Astrocyte (in vitro differentiated cells and primary cell): ENCODE results near the gene MATR3.

Experiments used
- EZH2 ChIP-seq: IDR thresholded peaks from 2 replicates; pipeline ENCODE4 v1.6.1; 2012; ENCODE audit warnings: mild to moderate bottlenecking, low read length, inconsistent platforms; ENCODE audit not compliant: insufficient read depth
- TF ChIP-seq, protein P1 (sequence below): IDR thresholded peaks from 2 replicates; pipeline ENCODE4 v1.5.1; 2011; ENCODE audit warnings: low read depth, mild to moderate bottlenecking, inconsistent platforms, low read length, moderate library complexity; ENCODE audit not compliant: insufficient read depth

DNA sequence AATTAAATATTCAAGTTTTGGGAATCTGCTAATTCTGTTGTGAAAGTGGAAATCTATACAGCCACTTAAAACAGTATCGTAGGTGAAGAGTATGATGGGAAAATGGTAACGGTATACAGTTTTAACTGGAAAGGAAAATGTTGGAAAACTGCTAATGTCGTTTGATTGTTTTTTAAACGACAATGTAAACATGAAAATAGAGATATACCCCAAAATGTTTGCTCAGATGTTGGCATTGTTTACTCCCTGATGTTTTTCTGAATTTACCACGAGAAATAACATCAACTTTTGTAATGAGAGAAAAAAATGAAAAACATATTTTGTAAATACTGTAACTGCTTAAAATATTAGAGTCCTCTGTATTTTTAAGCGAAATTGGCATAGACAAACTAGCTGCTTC is 2.7 kb downstream of the MATR3 start:
- TF ChIP-seq, protein P1, sequence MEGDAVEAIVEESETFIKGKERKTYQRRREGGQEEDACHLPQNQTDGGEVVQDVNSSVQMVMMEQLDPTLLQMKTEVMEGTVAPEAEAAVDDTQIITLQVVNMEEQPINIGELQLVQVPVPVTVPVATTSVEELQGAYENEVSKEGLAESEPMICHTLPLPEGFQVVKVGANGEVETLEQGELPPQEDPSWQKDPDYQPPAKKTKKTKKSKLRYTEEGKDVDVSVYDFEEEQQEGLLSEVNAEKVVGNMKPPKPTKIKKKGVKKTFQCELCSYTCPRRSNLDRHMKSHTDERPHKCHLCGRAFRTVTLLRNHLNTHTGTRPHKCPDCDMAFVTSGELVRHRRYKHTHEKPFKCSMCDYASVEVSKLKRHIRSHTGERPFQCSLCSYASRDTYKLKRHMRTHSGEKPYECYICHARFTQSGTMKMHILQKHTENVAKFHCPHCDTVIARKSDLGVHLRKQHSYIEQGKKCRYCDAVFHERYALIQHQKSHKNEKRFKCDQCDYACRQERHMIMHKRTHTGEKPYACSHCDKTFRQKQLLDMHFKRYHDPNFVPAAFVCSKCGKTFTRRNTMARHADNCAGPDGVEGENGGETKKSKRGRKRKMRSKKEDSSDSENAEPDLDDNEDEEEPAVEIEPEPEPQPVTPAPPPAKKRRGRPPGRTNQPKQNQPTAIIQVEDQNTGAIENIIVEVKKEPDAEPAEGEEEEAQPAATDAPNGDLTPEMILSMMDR: no peak
- TF ChIP-seq EZH2: no peak
